Left ventricle myocardium inferior (tissue), 1 donor: ENCODE results near the gene USP31. TPM values are rescaled to one million over a fixed set of nuclear protein-coding genes. Genes with fewer than 3 reads are reported as not detected.

Experiments
- DNase-seq: peaks from one replicate; pipeline ENCODE4 v3.0.0-alpha.2; 2020
- H3K27ac ChIP-seq: fragments of 200-600 bp; replicated peaks from 2 replicates; pipeline ENCODE4 v1.8.0; 2021
- H3K27me3 ChIP-seq: fragments of 200-600 bp; 2 replicates; pipeline ENCODE4 v1.8.0; 2021; ENCODE audit warnings: low read depth
- H3K36me3 ChIP-seq: fragments of 200-600 bp; 2 replicates; pipeline ENCODE4 v1.8.0; 2021
- H3K4me1 ChIP-seq: fragments of 200-600 bp; 2 replicates; pipeline ENCODE4 v1.8.0; 2021
- H3K4me3 ChIP-seq: fragments of 200-600 bp; 2 replicates; pipeline ENCODE4 v1.8.0; 2021; ENCODE audit warnings: mild to moderate bottlenecking, moderate library complexity
- H3K9me3 ChIP-seq: fragments of 200-600 bp; replicated peaks from 2 replicates; pipeline ENCODE4 v1.8.0; 2021
- intact Hi-C: fragments of 100-400 bp; cut with micrococcal nuclease; formaldehyde crosslinking; loops from one replicate; pipeline ENCODE4 v1.11.0; 2022
- total RNA-seq: library from RNA; stranded (reverse); fragmentation: NEBNext Ultra II Directional; extraction: Animal tissue kit (Norgen Biotek cat#: 25700); gene quantifications from one replicate; pipeline ENCODE4 v1.2.1, GENCODE V29; 2021
- TF ChIP-seq, protein P1 (sequence below): fragments of 200-600 bp; IDR thresholded peaks from 2 replicates; pipeline ENCODE4 v1.8.0; 2021; ENCODE audit warnings: antibody characterized with exemption, mild to moderate bottlenecking, borderline replicate concordance
- donor health status: DM: no; HTN: yes; CAD: no; lungs with severe emphysema.

Gene USP31
- total RNA-seq, 1 donor from 2014 or later = 28.2 TPM

- DNase-seq = no peak
- Histone ChIP-seq H3K36me3 (no peaks in the 10 kb centered on the region), H3K27me3 (peaks cover 9% of the 10 kb centered on the region), H3K4me1 (no peaks in the 10 kb centered on the region), H3K4me3 (no peak overlapping the region), H3K27ac (no peak overlapping the region), H3K9me3 (peaks cover 8% of the 10 kb centered on the region)
- TF ChIP-seq, protein P1, sequence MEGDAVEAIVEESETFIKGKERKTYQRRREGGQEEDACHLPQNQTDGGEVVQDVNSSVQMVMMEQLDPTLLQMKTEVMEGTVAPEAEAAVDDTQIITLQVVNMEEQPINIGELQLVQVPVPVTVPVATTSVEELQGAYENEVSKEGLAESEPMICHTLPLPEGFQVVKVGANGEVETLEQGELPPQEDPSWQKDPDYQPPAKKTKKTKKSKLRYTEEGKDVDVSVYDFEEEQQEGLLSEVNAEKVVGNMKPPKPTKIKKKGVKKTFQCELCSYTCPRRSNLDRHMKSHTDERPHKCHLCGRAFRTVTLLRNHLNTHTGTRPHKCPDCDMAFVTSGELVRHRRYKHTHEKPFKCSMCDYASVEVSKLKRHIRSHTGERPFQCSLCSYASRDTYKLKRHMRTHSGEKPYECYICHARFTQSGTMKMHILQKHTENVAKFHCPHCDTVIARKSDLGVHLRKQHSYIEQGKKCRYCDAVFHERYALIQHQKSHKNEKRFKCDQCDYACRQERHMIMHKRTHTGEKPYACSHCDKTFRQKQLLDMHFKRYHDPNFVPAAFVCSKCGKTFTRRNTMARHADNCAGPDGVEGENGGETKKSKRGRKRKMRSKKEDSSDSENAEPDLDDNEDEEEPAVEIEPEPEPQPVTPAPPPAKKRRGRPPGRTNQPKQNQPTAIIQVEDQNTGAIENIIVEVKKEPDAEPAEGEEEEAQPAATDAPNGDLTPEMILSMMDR = no peak
- intact Hi-C loops = no loop called here
Measured at GRCh38 chr16:23040246-23040645, 109.0 kb downstream of the USP31 start.

DNA sequence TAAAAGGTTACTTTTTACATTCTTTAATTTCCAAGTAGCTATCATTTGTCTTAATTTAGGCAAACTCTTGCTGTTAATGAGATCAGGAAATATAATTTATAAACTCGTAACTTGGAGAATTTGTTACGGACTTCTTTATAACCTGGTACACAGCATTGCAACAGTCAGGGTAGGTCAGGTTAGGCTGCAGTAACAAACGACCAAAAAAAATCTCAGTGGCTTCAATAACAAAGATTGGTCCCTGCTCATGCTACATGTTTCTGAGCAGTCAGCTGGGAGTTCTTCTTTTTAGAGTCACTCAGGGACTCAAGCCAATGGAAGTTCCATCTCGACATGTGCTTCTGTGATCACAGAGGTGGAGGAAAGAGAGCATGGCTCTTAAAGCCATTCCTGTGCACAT, 110.1 kb downstream of the USP31 start:
- TF ChIP-seq, protein P1 = no peak
- H3K27me3 ChIP-seq = no peaks in the 10 kb centered on the region

DNA sequence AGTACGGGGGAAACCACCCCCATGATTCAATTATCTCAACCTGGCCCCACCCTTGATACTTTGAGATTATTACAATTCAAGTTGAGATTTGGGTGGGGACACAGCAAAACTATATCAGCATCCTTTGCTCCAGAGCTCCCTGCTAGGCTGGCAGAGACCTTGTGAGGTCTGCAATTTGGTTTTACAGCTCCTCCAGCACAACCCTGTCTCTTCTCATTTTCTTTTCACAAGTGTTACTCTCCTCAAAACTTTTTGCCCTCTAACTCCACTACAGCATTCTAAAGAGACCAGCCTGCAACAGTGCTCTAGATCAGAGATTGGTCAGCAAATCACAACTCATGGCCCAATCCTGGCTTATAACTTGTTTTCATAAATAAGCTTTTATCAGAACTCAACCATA, 114.0 kb downstream of the USP31 start:
- TF ChIP-seq, protein P1 = no peak

More for the DNA sequence above, 110.1 kb downstream of the USP31 start:
- peaks cover 6% of the 10 kb centered on the region for H3K9me3 ChIP-seq
- no peaks in the 10 kb centered on the region for H3K36me3 ChIP-seq
- no peak overlapping the region for H3K4me3 ChIP-seq
- H3K4me1 ChIP-seq = no peaks in the 10 kb centered on the region
- intact Hi-C loops = no loop called here
- H3K27ac ChIP-seq = no peak overlapping the region
- DNase-seq = no peak

DNA sequence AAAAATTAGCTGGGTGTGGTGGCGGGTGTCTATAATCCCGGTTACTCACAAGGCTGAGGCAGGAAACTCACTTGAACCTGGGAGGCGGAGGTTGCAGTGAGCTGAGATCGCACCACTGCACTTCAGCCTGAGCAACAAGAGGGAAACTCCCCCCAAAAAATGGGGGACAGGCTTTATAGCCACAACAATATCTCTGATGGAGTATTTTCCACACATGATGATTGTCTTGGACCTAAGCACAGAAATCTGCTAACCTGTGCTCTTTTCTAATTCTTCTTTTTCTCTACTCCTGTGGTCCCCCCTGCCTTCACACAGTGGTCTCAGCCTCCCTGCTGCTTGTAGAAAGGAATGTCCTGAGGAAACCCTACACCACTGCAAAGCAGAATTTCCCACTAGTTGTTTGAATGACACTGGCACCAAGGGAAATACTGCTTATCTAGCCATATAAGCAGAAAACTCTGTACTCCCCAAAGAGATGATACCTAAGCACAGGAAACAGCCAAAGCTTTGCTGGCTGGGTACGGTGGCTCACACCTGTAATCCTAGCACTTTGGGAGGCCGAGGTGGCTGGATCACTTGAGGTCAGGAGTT, 117.6 kb downstream of the USP31 start:
- H3K36me3 ChIP-seq = no peaks in the 10 kb centered on the region
- H3K27ac ChIP-seq = no peak overlapping the region
- TF ChIP-seq, protein P1 = no peak
- H3K4me1 ChIP-seq = no peaks in the 10 kb centered on the region
- DNase-seq = no peak
- H3K4me3 ChIP-seq = no peak overlapping the region
- H3K9me3 ChIP-seq = peaks cover 26% of the 10 kb centered on the region
- intact Hi-C loops = no loop called here
- H3K27me3 ChIP-seq = peaks cover 58% of the 10 kb centered on the region

More for the DNA sequence above, 114.0 kb downstream of the USP31 start:
- H3K4me1 ChIP-seq = no peaks in the 10 kb centered on the region
- intact Hi-C loops = no loop called here
- H3K27me3 ChIP-seq = peaks cover 28% of the 10 kb centered on the region
- H3K4me3 ChIP-seq = no peak overlapping the region
- H3K36me3 ChIP-seq = no peaks in the 10 kb centered on the region
- H3K9me3 ChIP-seq = peaks cover 26% of the 10 kb centered on the region
- no peak overlapping the region for H3K27ac ChIP-seq
- no peak for DNase-seq

DNA sequence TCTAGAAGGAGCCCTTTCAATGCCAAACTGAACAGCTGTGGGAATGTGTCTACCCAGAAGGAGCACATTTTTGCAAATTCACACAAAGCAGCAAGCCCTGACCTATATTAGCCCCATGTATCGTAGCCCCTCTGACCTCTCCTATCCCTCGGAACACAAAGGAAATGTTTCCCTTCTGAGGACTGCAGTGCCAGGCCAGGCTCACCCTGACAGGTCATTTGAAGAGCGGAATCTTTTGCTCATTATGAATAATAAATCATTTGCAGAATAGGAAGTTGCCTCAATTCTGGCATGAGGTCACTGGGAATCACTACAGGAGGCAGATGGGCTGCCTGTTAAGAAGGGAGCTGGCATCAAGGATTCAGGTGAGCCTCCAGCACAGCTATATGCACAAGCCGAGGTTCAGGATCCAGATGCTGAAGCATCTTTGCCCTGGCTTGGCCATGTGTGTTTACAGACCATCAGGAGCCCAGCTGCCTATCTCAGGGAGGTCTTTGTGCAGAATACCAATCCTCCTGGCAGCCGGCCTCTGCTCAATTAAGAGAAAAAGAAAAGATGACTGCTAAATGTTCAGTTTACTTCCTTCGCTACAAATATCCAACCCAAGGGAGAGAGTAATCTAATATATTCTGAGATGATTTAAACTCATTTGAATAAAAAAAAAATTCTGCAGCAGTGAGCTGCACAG, 119.4 kb downstream of the USP31 start:
- intact Hi-C loops = no loop called here

More for the DNA sequence above, 119.4 kb downstream of the USP31 start:
- TF ChIP-seq, protein P1 = no peak
- Histone ChIP-seq H3K36me3 (no peaks in the 10 kb centered on the region), H3K27ac (no peak overlapping the region), H3K4me1 (no peaks in the 10 kb centered on the region), H3K27me3 (peaks cover 58% of the 10 kb centered on the region), H3K9me3 (peaks cover 26% of the 10 kb centered on the region), H3K4me3 (no peak overlapping the region)
- no peak for DNase-seq
